SKM-1 (cell line): ENCODE results near the gene FAM135A.
"Not testable (repeated sequence)": the region's sequence is repeated elsewhere in the genome, so short reads cannot be mapped to it uniquely, and the experiment has no call there.

Source experiments
- DNase-seq: peaks from one replicate; lab custom pipeline; 2025; ENCODE audit not compliant: unreplicated experiment; lab: John Stamatoyannopoulos, UW

FAM135A gene

DNA sequence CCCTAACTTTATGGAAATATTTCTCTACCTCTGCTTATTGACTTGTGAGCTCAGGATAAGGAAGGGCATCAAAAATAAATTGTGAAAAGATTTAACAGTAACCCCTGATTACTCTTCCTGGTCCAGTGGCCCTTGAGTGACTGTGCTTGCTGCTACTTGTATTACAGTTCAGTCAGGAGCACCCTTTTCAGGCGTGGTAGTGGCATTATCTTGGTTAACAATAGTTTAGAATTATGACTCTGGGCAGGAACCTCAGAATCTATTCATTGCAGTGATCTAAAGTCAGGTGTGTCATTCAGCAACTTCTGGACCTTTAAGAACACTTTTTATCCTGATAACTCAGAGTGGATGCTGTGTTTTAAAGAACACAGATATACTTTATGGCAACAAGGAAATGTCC lies 43.4 kb downstream of the FAM135A start:
- DNase-seq: no peak

DNA sequence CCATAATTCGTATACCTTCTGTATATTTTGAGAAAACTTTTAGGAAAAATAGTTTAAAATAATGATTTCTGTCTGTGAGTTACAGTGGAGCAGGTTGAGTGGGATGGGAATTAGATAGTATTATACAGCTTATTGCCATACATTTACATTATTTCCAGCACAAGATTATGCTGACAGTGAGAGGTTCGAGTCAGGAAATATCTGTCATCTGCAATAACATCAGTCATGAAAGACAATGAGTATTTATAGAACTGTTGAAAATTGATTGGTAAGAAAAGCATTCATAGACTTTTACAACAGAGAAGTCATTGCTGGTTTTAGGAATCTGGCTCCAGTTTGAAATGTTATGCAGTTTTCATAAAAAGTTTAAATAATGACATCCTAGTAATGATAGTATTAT lies 45.9 kb downstream of the FAM135A start:
- DNase-seq: no peak

DNA sequence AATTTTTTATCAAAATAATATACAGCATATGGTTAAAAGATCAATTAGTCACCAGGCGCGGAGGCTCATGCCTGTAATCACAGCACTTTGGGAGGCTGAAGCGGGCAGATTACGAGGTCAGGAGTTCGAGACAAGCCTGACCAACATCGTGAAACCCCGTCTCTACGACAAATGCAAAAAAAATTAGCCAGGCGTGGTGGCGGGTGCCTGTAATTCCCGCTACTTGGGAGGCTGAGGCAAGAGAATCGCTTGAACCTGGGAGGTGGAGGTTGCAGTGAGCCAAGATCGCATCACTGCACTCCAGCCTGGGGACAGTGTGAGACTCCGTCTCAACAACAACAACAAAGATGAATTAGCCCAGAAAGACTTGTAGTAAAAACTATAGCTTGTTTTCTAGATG lies 46.4 kb downstream of the FAM135A start:
- DNase-seq: not testable (repeated sequence)

DNA sequence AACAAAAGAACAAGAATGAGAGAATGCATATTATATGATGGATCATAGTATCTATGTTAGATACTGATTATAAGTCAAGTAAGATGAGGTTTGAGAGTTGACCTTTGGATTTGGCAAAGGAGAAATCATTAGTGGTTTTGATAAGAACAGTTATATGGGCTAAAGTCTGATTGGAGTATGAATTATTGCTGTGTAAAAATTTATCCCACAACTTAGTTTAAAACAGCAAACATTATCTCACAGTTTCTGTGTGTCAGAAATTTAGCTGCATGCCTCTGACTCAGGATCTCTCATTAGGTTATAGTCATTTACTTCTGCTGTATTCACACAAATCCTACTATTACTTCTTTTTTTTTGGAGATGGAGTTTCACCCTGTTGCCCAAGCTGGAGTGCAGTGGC lies 56.7 kb downstream of the FAM135A start:
- DNase-seq: no peak

DNA sequence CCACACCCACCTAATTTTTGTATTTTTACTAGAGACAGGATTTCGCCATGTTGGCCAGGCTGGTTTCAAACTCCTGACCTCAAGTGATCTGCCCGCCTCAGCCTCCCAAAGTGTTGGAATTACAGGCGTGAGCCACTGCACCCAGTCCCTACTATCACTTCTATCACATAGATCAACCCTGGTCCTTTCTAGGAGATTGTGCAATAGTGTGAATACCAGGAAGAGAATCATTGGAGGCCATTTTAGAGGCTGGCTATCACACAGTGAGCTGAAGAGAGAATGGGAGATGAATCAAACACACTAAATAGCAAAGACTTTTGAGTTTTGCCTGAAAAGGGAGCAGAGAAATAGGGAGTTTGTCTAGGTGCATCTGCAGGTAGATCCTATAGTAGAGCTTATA lies 57.2 kb downstream of the FAM135A start:
- not testable (repeated sequence) for DNase-seq

DNA sequence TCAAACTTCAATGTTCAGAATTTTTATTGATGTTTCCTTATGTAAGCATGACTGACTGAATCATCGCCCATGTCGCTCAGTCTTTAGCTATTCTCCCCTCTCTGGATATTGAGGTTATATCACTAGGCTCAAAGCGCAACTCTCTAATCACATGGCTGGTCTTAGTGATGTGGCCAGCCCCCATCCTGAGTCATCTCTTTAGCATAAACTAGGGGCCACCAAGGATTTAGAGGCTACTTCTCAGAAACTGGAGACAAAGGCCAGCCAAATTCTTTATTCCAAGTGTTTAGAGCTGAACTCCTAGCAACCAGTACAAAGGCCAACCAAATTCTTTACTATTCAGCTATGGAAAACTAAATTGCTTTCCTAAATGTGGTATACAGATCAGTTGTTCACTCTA lies 61.4 kb downstream of the FAM135A start:
- DNase-seq: no peak

DNA sequence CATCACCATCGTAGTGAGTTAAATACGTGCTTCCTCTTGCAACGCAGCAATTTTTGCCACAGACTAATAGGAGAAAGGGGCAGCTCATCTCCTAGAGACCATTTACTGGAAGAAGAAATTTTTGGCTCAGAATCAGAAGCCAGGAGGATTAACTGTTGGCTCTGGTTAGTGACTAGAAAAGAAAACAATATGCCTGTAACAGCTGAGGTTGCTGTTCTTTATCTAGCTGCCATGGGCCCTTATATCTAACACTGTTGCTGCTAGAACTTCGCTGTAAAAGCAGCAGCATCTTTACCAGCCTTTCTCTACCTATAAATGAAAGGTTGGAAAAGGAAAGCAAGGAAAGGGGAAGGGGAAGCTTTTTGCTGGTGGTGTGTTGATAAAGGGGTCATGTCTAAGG lies 65.9 kb downstream of the FAM135A start:
- no peak for DNase-seq

DNA sequence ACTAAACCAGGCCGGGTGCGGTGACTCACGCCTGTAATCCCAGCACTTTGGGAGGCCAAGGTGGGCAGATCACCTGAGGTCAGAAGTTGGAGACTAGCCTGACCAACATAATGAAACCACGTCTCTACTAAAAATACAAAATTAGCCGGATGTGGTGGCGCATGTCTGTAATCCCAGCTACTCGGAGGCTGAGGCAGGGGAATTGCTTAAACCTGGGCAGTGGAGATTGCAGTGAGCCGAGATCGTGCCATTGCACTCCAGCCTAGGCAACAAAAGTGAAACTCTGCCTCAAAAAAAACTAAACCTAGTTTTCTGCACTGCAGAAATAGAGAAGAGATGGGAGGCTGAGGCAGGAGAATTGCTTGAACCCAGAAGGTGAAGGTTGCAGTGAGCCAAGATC lies 73.3 kb downstream of the FAM135A start:
- DNase-seq: not testable (repeated sequence)

DNA sequence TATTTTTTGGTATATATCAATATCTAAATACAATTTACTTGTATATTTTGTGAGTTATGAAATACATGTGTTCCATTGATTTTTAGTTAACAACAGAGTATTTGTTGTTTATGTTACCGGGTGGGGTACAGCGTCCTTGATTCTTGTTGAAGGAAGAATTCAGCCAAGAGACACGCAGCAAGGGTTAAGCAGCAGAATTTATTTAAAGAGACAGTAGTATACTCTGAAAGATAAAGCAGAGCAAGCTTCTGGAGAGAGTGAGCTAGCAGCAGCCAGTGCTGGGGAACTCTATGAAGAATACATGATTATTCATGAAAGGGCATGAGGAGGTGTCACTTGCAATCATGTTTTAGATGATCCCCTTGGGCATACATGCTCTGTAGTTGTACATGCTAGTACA lies 76.1 kb downstream of the FAM135A start:
- no peak for DNase-seq

DNA sequence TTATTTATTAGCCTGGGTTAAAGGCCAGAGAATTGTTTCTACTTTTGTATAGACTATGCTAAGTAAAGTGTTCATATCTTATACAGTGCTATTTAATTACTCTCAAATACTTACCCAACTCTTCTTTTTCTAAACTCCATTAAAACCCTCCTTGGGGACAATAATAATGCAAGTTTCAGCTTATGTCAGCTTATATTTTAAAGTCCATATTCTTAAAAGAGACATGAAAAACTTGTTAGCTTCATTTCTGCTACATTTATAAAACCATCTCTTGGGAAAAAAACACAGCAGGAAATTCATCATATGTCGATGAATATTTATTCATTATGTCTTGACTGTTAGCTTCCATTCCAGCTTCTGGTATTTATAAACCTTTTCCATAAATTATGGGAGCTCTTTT lies 81.5 kb downstream of the FAM135A start:
- no peak for DNase-seq

DNA sequence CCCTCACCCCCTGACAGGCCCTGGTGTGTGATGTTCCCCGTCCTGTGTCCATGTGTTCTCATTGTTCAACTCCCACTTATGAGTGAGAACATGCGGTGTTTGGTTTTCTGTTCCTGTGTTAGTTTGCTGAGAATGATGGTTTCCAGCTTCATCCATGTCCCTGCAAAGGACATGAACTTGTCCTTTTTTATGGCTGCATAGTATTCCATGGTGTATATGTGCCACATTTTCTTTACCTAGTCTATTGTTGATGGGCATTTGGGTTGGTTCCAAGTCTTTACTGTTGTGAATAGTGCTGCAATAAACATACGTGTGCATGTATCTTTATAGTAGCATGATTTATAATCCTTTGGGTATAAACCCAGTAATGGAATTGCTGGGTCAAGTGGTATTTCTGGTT lies 82.5 kb downstream of the FAM135A start:
- DNase-seq: not testable (repeated sequence)

DNA sequence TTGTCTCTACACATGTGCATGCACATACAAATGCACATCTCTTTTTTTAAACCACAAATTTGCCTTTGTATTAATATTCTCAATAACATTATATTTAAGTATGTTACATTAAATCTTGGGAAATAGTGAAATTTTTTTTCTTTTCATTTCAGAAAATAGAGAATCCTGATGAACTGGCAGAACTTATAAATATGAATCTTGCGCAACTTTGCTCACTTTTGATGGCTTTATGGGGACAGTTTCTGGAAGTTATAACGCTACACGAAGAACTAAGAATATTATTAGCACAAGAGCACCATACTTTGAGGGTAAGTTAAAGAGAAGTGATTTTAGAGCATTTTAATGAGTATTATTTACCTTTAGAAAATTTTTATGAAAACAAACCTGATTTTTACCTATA lies 89.2 kb downstream of the FAM135A start:
- DNase-seq: no peak

DNA sequence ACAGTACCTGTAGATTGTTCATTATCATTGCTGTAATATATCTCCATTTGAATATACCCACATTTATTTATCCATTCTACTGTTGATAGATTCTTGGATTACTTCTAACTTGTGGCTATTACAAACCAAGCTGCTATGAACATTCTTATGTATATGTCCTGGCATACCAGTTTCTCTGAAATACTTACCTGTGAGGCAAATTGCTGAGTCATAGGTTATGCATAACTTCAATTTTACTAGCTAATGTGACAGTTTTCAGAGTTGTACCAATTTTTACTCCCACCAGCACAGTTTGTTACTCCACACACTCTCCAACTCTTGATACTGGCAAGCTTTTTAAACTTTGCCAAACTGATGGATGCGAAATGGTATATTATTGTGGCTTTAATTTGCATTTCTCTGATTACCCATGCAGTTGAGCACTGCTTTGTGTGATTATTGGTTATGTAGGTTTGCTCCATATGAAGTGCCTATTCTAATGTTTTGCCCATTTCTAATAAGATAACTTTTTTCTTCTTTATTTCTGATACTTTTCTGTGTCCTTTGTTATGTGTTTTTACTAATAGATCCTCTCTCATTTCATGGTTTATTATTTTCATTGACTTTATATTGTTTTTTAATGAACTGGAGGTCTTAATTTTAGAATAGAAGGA lies 90.6 kb downstream of the FAM135A start:
- no peak for DNase-seq

DNA sequence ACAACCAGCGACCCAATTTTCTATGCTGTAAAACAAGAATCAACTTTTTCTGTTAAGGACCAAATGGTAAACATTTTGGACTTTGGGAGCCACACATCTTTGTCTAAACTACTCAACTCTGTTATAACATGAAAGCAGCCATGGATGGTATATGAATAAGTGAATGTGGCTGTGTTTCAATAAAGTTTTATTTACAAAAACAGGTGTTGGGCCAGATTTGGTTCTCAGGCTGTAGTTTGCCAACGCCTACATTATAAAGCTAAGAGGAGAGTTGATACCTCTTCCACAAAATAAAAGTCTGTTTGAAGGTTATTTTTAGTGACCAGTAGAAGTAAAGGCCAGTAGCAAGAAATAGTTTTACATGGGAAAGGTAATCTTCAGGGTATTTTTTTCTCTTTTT lies 93.0 kb downstream of the FAM135A start:
- no peak for DNase-seq

DNA sequence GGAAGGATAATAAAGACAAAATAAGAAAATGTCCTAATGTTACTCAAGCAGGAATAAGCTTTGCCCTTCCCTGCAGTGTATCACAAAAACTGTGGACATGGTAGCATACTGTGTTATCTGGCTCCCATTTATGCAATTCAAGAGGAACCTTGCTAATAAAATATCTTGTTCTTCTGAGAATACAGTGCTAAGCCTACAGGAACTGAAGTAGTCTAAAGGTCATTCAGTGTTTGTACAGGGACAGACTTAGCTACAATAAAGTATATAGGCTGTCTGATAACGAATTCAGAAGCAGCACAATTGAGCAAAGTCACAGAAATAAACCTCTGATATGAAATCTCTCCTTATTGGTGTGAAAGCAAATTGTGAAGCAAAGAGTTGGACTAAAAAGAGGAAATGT lies 93.9 kb downstream of the FAM135A start:
- DNase-seq: no peak

DNA sequence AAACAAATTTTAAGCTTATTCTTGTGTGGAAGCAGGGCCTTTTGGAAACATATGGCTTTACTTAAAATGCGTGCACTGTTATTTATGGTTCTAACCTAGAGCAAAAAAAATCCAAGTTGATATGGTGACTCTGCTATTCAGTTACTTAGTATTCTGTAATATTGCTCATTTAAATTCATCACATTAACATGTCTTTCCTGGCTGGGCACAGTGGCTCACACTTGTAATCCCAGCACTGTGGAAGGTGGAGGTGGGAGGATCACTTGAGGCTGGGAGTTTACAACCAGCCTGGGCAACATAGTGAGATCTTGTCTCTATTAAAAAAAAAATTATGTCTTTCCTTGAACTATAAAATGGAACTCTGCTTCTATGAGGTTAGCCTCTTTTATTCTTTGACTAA lies 95.6 kb downstream of the FAM135A start:
- DNase-seq: no peak

DNA sequence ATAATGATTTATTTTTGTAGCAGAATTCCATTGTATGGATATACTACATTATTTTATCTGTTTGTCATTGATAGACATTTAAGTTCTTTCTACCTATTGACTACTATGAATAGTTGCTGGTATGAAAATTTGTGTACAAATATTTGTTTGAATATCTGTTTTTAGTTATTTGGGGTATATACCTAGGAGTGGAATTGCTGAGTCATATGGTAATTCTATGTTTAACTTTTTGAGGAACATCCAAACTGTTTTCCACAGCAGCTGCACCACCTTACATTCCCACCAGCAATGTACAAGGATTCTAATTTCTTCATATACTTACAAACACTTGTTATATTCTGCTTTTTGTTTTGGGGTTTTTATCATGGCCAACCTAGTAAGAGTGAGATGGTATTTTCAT lies 97.3 kb downstream of the FAM135A start:
- DNase-seq: no peak

DNA sequence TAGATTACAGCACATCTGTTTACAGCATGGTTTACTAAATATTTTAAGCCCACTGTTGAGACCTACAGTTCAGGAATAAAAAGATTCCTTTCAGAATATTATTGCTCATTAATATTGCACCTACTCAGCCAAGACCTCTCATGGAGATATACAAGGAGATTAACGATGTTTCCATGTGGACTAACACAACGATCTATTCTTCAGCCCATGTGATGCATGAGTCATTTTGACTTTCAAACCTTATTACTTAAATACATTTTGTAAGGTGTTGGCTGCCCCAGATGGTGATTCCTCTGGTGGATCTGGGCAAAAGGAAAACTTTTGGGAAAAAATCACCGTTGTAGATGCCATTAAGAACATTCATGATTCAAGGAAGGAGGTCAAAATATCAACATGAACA lies 105.4 kb downstream of the FAM135A start:
- DNase-seq: no peak

DNA sequence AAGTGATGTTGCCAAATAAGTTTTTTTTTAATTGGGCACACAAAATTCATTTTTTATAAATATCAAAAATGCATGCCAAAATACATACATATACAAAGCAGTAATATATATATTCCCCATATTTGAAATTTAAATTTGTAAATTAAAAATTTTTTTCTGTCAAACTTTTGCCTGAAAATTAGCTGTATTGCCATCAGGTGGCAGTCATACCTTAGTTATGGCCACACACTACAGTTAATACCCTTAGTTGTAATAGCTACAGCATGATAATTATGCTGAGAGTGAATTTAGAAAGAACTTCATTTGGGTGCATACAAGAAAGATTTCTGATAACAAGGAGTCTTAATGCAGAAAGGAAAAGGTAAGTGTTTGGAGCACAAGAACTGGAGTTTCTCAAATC lies 107.3 kb downstream of the FAM135A start:
- DNase-seq: no peak

DNA sequence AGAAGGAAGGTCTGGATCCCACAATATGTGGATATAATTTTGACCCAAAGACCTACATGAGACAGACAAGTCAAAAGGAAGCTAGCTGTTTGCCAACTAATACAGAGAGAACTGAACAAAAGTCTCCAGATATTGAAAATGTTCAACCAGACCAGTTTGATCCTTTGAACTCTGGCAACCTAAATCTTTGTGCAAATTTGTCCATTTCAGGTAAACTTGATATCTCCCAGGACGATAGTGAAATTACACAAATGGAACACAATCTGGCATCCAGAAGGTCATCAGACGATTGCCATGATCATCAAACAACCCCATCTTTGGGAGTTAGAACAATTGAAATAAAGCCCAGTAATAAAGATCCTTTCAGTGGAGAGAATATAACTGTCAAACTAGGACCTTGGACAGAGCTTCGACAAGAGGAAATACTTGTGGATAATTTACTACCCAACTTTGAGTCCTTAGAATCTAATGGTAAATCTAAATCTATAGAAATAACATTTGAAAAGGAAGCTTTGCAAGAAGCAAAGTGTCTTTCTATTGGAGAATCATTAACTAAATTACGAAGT lies 111.5 kb downstream of the FAM135A start:
- DNase-seq: no peak

DNA sequence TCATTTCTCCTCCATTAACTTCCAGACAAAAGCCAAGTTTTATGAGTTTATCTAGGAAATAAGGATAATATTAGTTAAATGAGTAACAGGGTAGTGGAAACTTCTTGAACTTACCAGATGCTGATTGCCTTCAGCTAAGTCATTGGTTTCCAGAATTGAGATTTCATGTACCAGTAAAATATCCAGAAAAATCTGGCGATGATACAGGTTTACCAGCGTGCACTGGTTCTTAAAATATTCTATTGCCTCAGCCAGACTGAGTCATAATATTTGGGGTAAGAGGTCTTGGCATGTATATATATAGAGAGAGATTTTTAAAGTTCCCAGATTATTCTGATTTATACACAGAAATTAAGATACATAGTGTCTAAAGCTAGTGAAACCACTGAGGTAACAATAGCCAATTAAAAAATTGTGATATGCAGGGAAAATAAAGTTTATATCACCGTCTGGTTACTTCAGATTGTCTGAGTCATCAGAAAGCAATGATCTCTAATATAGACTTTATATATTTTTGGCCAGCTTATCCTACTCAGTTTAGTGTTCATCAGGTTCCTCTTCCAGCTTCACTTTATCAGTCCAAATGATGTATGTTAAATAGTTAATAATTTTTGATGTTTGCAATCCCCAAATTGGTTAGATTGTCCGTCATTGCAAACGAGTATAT lies 113.9 kb downstream of the FAM135A start:
- DNase-seq: no peak

DNA sequence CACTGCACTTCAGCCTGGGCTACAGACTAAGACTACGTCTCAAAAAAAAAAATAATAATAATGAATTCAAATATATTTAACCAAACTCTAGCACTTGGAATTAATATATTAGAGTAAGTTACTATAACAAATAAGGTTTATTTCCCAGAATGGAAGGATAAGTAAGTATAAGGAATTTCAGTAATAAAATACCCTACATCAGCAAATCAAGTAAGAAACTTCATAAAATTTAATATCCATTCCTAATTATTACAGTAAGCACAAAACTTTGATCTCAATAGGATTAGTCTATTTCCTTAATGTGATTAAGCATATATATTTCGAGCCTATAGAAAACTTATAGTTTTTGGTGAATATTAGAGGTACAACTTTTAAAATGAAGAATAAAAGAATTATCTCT lies 116.7 kb downstream of the FAM135A start:
- no peak for DNase-seq

DNA sequence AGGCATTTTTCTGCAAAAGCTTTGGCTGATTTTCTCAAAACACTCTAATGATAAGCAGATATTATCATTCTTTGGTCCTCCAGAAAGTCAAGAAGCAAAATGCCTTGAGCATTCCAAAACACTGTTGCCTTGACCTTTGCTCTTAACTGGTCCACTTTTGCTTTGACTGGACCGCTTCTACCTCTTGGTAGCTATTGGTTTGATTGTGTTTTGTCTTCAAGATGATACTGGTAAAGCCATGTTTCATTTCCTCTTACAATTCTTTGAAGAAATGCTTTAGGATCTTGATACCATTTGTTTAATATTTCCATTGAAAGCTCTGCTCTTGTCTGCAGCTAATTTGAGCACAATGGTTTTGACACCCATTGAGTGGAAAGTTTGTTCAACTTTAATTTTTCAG lies 117.8 kb downstream of the FAM135A start:
- DNase-seq: no peak
